Fibroblast of villous mesenchyme (primary cell): ENCODE measurements around the gene ADARB1. TPM values are rescaled to one million over a fixed set of nuclear protein-coding genes. Genes with fewer than 3 reads are reported as not detected.
A peak's percentile ranks its signal among the peaks of the same experiment; 100 is the strongest.
"Not testable (repeated sequence)": the region's sequence is repeated elsewhere in the genome, so short reads cannot be mapped to it uniquely, and the experiment has no call there.

Experiments
- DNase-seq: peaks from one replicate; pipeline ENCODE4 v3.0.0-alpha.2; 2010; ENCODE audit warnings: low read depth
- H3K4me3 ChIP-seq: 2 replicates; pipeline ENCODE4 v1.5.1; 2011; ENCODE audit warnings: low read depth, mild to moderate bottlenecking, low read length
- total RNA-seq: library from RNA; depleted of rRNA; stranded (reverse); fragments of >200 nt; gene quantifications from 2 replicates; pipeline ENCODE4 v1.2.3, GENCODE V29; 2012
- TF ChIP-seq, protein P1 (sequence below): IDR thresholded peaks from 2 replicates; pipeline ENCODE4 v1.5.1; 2012; ENCODE audit warnings: low read depth, mild to moderate bottlenecking, low read length; ENCODE audit not compliant: insufficient read depth

Gene ADARB1
- total RNA-seq, 1 donor: 16.4 TPM

- TF ChIP-seq, protein P1, sequence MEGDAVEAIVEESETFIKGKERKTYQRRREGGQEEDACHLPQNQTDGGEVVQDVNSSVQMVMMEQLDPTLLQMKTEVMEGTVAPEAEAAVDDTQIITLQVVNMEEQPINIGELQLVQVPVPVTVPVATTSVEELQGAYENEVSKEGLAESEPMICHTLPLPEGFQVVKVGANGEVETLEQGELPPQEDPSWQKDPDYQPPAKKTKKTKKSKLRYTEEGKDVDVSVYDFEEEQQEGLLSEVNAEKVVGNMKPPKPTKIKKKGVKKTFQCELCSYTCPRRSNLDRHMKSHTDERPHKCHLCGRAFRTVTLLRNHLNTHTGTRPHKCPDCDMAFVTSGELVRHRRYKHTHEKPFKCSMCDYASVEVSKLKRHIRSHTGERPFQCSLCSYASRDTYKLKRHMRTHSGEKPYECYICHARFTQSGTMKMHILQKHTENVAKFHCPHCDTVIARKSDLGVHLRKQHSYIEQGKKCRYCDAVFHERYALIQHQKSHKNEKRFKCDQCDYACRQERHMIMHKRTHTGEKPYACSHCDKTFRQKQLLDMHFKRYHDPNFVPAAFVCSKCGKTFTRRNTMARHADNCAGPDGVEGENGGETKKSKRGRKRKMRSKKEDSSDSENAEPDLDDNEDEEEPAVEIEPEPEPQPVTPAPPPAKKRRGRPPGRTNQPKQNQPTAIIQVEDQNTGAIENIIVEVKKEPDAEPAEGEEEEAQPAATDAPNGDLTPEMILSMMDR: peak; percentile 2
- peak; percentile 44 for DNase-seq
Observed at GRCh38 chr21:45129189-45129923, 55.0 kb downstream of the ADARB1 start.

DNA sequence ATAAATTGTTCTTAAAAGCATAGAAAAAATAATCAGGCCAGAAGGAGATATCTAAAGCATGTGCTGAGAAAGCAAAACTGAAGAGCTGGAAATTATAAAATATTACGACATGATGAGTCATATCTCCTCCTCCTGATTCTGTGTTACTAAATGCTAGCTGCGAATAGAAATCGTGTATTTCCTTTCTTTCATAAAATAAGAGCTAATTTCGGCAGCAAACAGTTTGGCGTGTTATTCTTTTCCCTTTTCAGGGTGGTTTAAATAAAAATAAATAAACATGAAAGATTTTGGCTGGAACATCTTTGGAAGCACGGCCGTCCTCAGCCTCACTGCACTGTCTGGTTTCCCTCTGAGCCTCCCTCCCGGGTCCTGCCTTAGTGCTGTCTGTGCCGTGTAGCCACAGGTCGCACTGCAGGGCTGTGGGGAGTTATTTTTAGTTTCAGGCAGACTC lies 56.0 kb downstream of the ADARB1 start:
- TF ChIP-seq, protein P1: no peak

More at GRCh38 chr21:45129189-45129923, 55.0 kb downstream of the ADARB1 start:
- H3K4me3 ChIP-seq: no peak overlapping the region

DNA sequence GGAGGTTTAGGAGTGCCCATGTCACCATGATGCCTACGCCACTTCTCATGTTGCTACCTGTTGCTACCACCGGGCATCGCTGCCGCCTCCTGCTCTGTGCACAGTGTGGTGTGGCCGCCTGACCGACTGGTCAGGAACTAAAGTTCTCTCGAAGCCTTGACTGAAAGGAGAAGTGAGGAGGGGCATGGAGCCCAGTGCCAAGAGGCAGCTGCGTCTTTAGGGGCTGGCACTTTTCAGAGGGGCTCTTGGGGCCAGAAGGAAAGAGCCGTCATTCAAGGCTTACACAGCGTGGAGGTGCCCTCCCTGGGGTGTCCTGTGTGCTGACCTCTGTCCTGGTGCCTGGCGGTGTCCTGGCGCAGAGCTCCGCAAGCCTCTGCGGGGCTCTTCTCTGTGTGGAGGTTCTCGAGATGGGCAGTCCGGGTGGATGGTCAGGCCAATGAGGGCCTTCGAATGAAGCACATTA lies 57.2 kb downstream of the ADARB1 start:
- TF ChIP-seq, protein P1: no peak
- DNase-seq: no peak

More for the DNA sequence above, 56.0 kb downstream of the ADARB1 start:
- peak; percentile 90 for DNase-seq
- peak overlapping the region; percentile 50 for H3K4me3 ChIP-seq

GRCh38 chr21:45132841-45133573 lies 58.6 kb downstream of the ADARB1 start:
- H3K4me3 ChIP-seq: no peak overlapping the region
- DNase-seq: peak; percentile 40
- TF ChIP-seq, protein P1: no peak

More for the DNA sequence above, 57.2 kb downstream of the ADARB1 start:
- no peak overlapping the region for H3K4me3 ChIP-seq

DNA sequence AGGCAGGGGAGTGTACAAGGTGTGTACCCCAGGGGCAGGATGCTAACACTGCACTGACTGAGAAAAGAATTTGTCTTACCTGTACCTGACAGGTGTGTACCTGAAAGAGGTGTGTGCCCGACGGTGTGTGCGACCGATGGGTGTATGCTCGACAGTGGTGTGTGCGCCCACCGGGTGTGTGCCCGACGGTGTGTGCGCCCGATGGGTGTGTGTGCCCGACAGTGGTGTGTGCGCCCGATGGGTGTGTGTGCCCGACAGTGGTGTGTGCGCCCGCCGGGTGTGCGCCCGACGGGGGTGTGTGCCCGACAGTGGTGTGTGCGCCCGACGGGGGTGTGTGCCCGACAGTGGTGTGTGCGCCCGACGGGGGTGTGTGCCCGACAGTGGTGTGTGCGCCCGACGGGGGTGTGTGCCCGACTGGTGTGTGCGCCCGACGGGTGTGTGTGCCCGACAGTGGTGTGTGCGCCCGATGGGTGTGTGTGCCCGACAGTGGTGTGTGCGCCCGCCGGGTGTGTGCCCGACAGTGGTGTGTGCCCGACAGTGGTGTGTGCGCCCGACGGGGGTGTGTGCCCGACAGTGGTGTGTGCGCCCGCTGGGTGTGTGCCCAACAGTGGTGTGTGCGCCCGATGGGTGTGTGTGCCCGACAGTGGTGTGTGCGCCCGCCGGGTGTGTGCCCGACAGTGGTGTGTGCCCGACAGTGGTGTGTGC lies 59.3 kb downstream of the ADARB1 start:
- not testable (repeated sequence) for DNase-seq, H3K4me3 ChIP-seq

DNA sequence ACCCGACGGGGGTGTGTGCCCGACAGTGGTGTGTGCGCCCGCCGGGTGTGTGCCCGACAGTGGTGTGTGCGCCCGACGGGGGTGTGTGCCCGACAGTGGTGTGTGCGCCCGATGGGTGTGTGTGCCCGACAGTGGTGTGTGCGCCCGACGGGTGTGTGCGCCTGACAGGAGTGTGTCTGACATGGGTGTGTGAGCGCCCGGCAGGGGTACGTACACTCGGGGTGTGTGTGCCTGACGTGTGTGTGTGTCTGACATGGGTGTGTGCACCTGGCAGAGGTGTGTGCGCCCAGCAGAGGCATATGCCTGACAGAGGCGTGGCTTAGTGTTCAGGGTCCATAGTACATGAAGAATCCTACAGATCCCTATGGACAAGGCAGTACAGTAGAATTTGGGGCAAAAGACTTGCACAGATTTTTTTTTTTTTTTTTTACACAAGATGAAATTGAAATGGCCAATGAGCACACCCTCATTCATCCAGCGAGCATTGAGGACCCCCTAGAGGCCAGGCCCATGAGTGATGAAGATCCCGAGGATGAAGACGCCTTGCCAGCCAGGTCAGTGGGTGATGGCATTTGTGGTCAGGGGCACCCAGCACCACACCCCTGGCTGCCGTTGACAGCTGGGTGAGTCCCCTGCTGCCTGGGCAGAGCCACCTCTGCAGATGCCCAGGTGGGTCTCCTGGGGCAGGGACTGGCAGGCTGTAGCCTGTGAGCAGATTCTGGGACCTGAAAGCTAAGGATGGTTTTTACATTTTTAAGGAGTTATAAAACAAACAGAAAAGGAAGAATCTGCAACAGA lies 60.1 kb downstream of the ADARB1 start:
- TF ChIP-seq, protein P1: no peak
- H3K4me3 ChIP-seq: no peak overlapping the region
- no peak for DNase-seq
